Activated CD4-positive, alpha-beta memory T cell treated with anti-CD3 and anti-CD28 coated beads for 36 hours (primary cell): ENCODE measurements around the gene SUZ12. TPM values are rescaled to one million over a fixed set of nuclear protein-coding genes. Genes with fewer than 3 reads are reported as not detected.
A peak's percentile ranks its signal among the peaks of the same experiment; 100 is the strongest.
"Not testable (repeated sequence)": the region's sequence is repeated elsewhere in the genome, so short reads cannot be mapped to it uniquely, and the experiment has no call there.

Experiments used
- CTCF ChIA-PET: fragments of 350-600 bp; sonication (Branson Sonifier 250); formaldehyde crosslinking; loops from one replicate; lab custom pipeline; 2021; ENCODE audit warnings: antibody characterized with exemption, inconsistent platforms; lab: Charles Lee
- POLR2A ChIA-PET: fragments of 350-600 bp; sonication (Branson Sonifier 250); formaldehyde crosslinking; loops from one replicate; lab custom pipeline; 2021; ENCODE audit warnings: antibody characterized with exemption; lab: Charles Lee
- DNase-seq: peaks from one replicate; pipeline ENCODE4 v3.0.0-alpha.2; 2020
- H3K27ac Mint-ChIP-seq: one replicate; pipeline ENCODE4 v1.8.0; 2021; ENCODE audit warnings: mixed read lengths
- H3K27me3 Mint-ChIP-seq: one replicate; pipeline ENCODE4 v1.8.0; 2021; ENCODE audit warnings: mixed read lengths
- H3K36me3 Mint-ChIP-seq: one replicate; pipeline ENCODE4 v1.8.0; 2021; ENCODE audit warnings: mixed read lengths
- H3K4me1 Mint-ChIP-seq: one replicate; pipeline ENCODE4 v1.8.0; 2021; ENCODE audit warnings: low read depth, mixed read lengths
- H3K4me3 Mint-ChIP-seq: one replicate; pipeline ENCODE4 v1.8.0; 2021; ENCODE audit warnings: mild to moderate bottlenecking, mixed read lengths
- H3K9me3 Mint-ChIP-seq: one replicate; pipeline ENCODE4 v1.8.0; 2021; ENCODE audit warnings: mixed read lengths
- intact Hi-C: fragments of 100-400 bp; cut with micrococcal nuclease; formaldehyde crosslinking; loops from one replicate; pipeline ENCODE4 v1.15.1; 2023
- total RNA-seq, 2 experiments: library from RNA; stranded (reverse); gene quantifications; one replicate each; pipeline ENCODE4 v1.2.3, GENCODE V29; 2021

Gene SUZ12
- total RNA-seq, 2 experiments from 2014 or later, result 59.5 to 65.5 TPM

- H3K9me3 Mint-ChIP-seq, result no peaks in the 10 kb centered on the region
- intact Hi-C loops, result no loop called here
- no peak overlapping the region for H3K27ac Mint-ChIP-seq
- H3K4me1 Mint-ChIP-seq, result no peaks in the 10 kb centered on the region
- DNase-seq, result no peak
- ChIA-PET CTCF (no interaction called here), POLR2A (no interaction called here)
- no peaks in the 10 kb centered on the region for H3K27me3 Mint-ChIP-seq
- no peak overlapping the region for H3K4me3 Mint-ChIP-seq
- peaks cover 4% of the 10 kb centered on the region for H3K36me3 Mint-ChIP-seq
These were observed 30.8 kb downstream of the SUZ12 start for GRCh38 chr17:31967648-31968047.

- H3K4me1 Mint-ChIP-seq, H3K27ac Mint-ChIP-seq, intact Hi-C loops, H3K9me3 Mint-ChIP-seq, DNase-seq, H3K4me3 Mint-ChIP-seq, H3K36me3 Mint-ChIP-seq, POLR2A ChIA-PET, H3K27me3 Mint-ChIP-seq, CTCF ChIA-PET: not testable (repeated sequence)
These were observed 33.6 kb downstream of the SUZ12 start for GRCh38 chr17:31970416-31970815.

- H3K4me3 Mint-ChIP-seq, H3K27ac Mint-ChIP-seq, CTCF ChIA-PET, H3K9me3 Mint-ChIP-seq, intact Hi-C loops, DNase-seq, POLR2A ChIA-PET, H3K27me3 Mint-ChIP-seq, H3K4me1 Mint-ChIP-seq: not testable (repeated sequence)
- peaks cover 20% of the 10 kb centered on the region for H3K36me3 Mint-ChIP-seq
These were observed 37.7 kb downstream of the SUZ12 start for GRCh38 chr17:31974269-31975071.

GRCh38 chr17:31975391-31975790 lies 38.6 kb downstream of the SUZ12 start:
- H3K27ac Mint-ChIP-seq, H3K4me1 Mint-ChIP-seq, CTCF ChIA-PET, H3K27me3 Mint-ChIP-seq, intact Hi-C loops, DNase-seq, H3K9me3 Mint-ChIP-seq, POLR2A ChIA-PET, H3K4me3 Mint-ChIP-seq: not testable (repeated sequence)
- peaks cover 24% of the 10 kb centered on the region for H3K36me3 Mint-ChIP-seq

GRCh38 chr17:31991821-31992220 lies 55.0 kb downstream of the SUZ12 start:
- peaks cover 39% of the 10 kb centered on the region for H3K36me3 Mint-ChIP-seq
- H3K4me3 Mint-ChIP-seq, CTCF ChIA-PET, H3K27me3 Mint-ChIP-seq, H3K9me3 Mint-ChIP-seq, POLR2A ChIA-PET, DNase-seq, intact Hi-C loops, H3K4me1 Mint-ChIP-seq, H3K27ac Mint-ChIP-seq: not testable (repeated sequence)

GRCh38 chr17:31997005-31997404 lies 60.2 kb downstream of the SUZ12 start:
- intact Hi-C loops, result no loop called here
- no peak overlapping the region for H3K4me3 Mint-ChIP-seq
- H3K36me3 Mint-ChIP-seq, result peaks cover 34% of the 10 kb centered on the region
- no peak overlapping the region for H3K27ac Mint-ChIP-seq
- no peaks in the 10 kb centered on the region for H3K9me3 Mint-ChIP-seq
- DNase-seq, result no peak
- CTCF ChIA-PET, result no interaction called here
- no peaks in the 10 kb centered on the region for H3K27me3 Mint-ChIP-seq
- H3K4me1 Mint-ChIP-seq, result no peaks in the 10 kb centered on the region
- POLR2A ChIA-PET, result no interaction called here

GRCh38 chr17:32006957-32007462 lies 70.2 kb downstream of the SUZ12 start, which contains the start of gene LRRC37B:
LRRC37B (plus strand) TSS chr17:32007383; CDS start chr17:32021393, 14,010 bp downstream.
- H3K4me3 Mint-ChIP-seq, result peak within 1 kb of the TSS; percentile 81
- intact Hi-C loops, result loop anchor here (1.0 to 2.0 kb wide), 2 partner anchors 106 to 132 kb away; partner anchors contain the start of gene UTP6
- H3K27me3 Mint-ChIP-seq, result no peaks in the 10 kb centered on the region
- H3K27ac Mint-ChIP-seq, result peak within 1 kb of the TSS; percentile 68
- peak; percentile 94 for DNase-seq
- POLR2A ChIA-PET, result interaction anchor here (1.1 kb wide), 2 partner anchors 8 to 10 kb away, joined by 3 read pairs; no protein-coding TSS in a partner anchor
- CTCF ChIA-PET, result interaction anchor here (0.6 to 5.5 kb wide), 11 partner anchors 9 to 147 kb away, joined by 3 to 77 read pairs (median 7); partner anchors contain the start of genes RHOT1 and UTP6
- no peaks in the 10 kb centered on the region for H3K9me3 Mint-ChIP-seq
- peaks cover 36% of the 10 kb centered on the region for H3K4me1 Mint-ChIP-seq
- H3K36me3 Mint-ChIP-seq, result peaks cover 4% of the 10 kb centered on the region

- Mint-ChIP-seq H3K4me3 (peak overlapping the region; percentile 81), H3K27me3 (no peaks in the 10 kb centered on the region), H3K4me1 (peaks cover 41% of the 10 kb centered on the region), H3K9me3 (no peaks in the 10 kb centered on the region), H3K27ac (peak overlapping the region; percentile 68), H3K36me3 (peaks cover 5% of the 10 kb centered on the region)
- CTCF ChIA-PET, result interaction anchor here (0.8 to 5.5 kb wide), 9 partner anchors 9 to 148 kb away, joined by 3 to 77 read pairs (median 8); partner anchors contain the start of genes RHOT1, SUZ12 and UTP6
- DNase-seq, result peak; percentile 62
- intact Hi-C loops, result loop anchor here (1.0 to 2.0 kb wide), 2 partner anchors 106 to 131 kb away; partner anchors contain the start of gene UTP6
- POLR2A ChIA-PET, result interaction anchor here (1.0 to 1.1 kb wide), 2 partner anchors 9 to 135 kb away, joined by 3 to 7 read pairs; partner anchors contain the start of gene RHOT1
These were observed 70.9 kb downstream of the SUZ12 start for GRCh38 chr17:32007463-32008298.

- ChIA-PET POLR2A (no interaction called here), CTCF (interaction anchor here (5.5 kb wide), 1 partner anchor 130 kb away, joined by 77 read pairs; the partner anchor contains the start of gene RHOT1)
- intact Hi-C loops, result no loop called here
- Mint-ChIP-seq H3K27me3 (no peaks in the 10 kb centered on the region), H3K9me3 (no peaks in the 10 kb centered on the region), H3K4me3 (peak overlapping the region; percentile 81), H3K27ac (peak overlapping the region; percentile 68), H3K4me1 (peaks cover 50% of the 10 kb centered on the region), H3K36me3 (peaks cover 7% of the 10 kb centered on the region)
- no peak for DNase-seq
These were observed 72.4 kb downstream of the SUZ12 start for GRCh38 chr17:32009262-32009542.

GRCh38 chr17:32010114-32010513 lies 73.3 kb downstream of the SUZ12 start:
- Mint-ChIP-seq H3K4me3 (peak overlapping the region; percentile 81), H3K36me3 (peaks cover 7% of the 10 kb centered on the region), H3K27me3 (no peaks in the 10 kb centered on the region), H3K4me1 (peaks cover 52% of the 10 kb centered on the region), H3K9me3 (no peaks in the 10 kb centered on the region), H3K27ac (no peak overlapping the region)
- POLR2A ChIA-PET, result no interaction called here
- CTCF ChIA-PET, result interaction anchor here (5.5 kb wide), 1 partner anchor 129 kb away, joined by 77 read pairs; the partner anchor contains the start of gene RHOT1
- no peak for DNase-seq
- intact Hi-C loops, result no loop called here

- no peak for DNase-seq
- intact Hi-C loops, result no loop called here
- Mint-ChIP-seq H3K36me3 (peaks cover 3% of the 10 kb centered on the region), H3K4me1 (peaks cover 49% of the 10 kb centered on the region), H3K9me3 (no peaks in the 10 kb centered on the region), H3K4me3 (no peak overlapping the region), H3K27ac (no peak overlapping the region), H3K27me3 (no peaks in the 10 kb centered on the region)
- POLR2A ChIA-PET, result no interaction called here
- CTCF ChIA-PET, result interaction anchor here (1.2 to 2.3 kb wide), 2 partner anchors 8 to 123 kb away, joined by 3 to 9 read pairs; partner anchors contain the start of gene LRRC37B
These were observed 78.6 kb downstream of the SUZ12 start for GRCh38 chr17:32015245-32016013.
